OCI-LY3 (cell line): ENCODE measurements around the gene WSB1.

Source experiments
- EZH2phosphoT487 ChIP-seq: fragments of 200-600 bp; shearing (Covaris generic); IDR thresholded peaks from 2 replicates; pipeline ENCODE4 v1.6.1; 2018; ENCODE audit warnings: antibody characterized with exemption, mixed run types, low read depth
- TF ChIP-seq, protein P1 (sequence below): fragments of 200-600, 300-600 bp; sonication (generic); IDR thresholded peaks from 2 replicates; pipeline ENCODE4 v1.5.1; 2014; ENCODE audit warnings: antibody characterized with exemption, low read length, low read depth

DNA sequence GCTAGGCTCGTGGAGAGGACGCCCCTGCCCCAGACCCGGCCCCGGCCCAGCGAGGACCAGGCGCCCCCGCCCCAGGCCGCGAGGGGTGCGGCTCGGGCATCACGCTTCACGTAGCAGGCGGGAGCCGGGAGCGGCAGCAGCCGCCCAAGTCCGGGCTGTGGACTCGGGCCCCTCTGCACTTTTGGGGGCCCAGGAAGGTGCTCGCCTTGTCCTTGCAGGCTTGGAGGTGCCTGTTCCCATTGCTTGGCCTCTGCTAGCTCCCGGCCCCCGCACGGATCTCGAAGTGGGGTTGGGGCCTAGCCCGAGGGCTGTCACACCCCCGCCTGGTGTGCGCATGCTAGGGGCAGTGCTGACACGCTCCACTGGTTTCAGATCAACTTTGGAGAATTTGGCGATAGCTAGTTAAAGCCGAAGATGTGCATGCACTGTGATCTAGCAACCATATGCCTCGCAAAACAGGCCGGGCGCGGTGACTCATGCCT lies 55.7 kb downstream of the WSB1 start:
- TF ChIP-seq, protein P1, sequence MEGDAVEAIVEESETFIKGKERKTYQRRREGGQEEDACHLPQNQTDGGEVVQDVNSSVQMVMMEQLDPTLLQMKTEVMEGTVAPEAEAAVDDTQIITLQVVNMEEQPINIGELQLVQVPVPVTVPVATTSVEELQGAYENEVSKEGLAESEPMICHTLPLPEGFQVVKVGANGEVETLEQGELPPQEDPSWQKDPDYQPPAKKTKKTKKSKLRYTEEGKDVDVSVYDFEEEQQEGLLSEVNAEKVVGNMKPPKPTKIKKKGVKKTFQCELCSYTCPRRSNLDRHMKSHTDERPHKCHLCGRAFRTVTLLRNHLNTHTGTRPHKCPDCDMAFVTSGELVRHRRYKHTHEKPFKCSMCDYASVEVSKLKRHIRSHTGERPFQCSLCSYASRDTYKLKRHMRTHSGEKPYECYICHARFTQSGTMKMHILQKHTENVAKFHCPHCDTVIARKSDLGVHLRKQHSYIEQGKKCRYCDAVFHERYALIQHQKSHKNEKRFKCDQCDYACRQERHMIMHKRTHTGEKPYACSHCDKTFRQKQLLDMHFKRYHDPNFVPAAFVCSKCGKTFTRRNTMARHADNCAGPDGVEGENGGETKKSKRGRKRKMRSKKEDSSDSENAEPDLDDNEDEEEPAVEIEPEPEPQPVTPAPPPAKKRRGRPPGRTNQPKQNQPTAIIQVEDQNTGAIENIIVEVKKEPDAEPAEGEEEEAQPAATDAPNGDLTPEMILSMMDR: no peak
- no peak for TF ChIP-seq EZH2phosphoT487
